Measurements from ENCODE around the gene MAGEB6. TPM values are rescaled to one million over a fixed set of nuclear protein-coding genes. Genes with fewer than 3 reads are reported as not detected.

The MAGEB6 gene, protein sequence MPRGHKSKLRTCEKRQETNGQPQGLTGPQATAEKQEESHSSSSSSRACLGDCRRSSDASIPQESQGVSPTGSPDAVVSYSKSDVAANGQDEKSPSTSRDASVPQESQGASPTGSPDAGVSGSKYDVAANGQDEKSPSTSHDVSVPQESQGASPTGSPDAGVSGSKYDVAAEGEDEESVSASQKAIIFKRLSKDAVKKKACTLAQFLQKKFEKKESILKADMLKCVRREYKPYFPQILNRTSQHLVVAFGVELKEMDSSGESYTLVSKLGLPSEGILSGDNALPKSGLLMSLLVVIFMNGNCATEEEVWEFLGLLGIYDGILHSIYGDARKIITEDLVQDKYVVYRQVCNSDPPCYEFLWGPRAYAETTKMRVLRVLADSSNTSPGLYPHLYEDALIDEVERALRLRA
- total RNA-seq: not detected in 2 replicates

GRCh38 chrX:26192204-26192603 lies at the start of gene MAGEB6:
MAGEB6 (plus strand) TSS chrX:26192440; CDS start chrX:26193847, 1,407 bp downstream.

GRCh38 chrX:26160301-26160700 lies 31.9 kb upstream of the MAGEB6 start, which contains the start of gene MAGEB6B:
MAGEB6B (plus strand) TSS chrX:26160601; CDS start chrX:26160601, 0 bp downstream.

DNA sequence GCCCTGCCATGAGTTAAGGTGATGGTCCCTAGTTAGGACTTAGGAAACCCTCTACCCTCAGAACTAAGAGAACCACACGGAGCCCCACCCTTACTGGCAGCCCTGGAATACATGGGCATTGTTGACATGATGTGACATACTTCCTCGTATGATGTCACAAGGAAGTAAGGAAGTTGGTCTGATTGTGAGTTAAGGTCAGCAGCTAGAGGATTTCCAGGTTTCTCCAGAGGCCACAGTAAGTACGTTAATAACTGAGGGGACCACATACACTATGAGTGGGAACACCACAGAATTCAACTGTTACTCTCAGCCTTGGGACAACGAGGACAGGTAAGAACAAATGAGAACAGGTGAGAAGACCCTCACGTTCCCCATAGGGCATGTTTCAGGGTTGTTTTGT lies 23.6 kb downstream of the MAGEB6 start, which contains the start of gene MAGEB5:
MAGEB5 (plus strand) TSS at position 301 of the 400 bp plus-strand sequence. CDS start 1,133 bp downstream, outside the sequence.

Other genes starting within 250 kb of the MAGEB6 start
- gene MAGEB18, start 54.1 kb upstream of the MAGEB6 start, total RNA-seq: not detected in 2 replicates
- gene MAGEB6B, start 31.8 kb upstream of the MAGEB6 start, total RNA-seq: not detected in 2 replicates
- not detected in 2 replicates for gene MAGEB5, start 23.7 kb downstream of the MAGEB6 start, total RNA-seq